Fibroblast of villous mesenchyme (primary cell): ENCODE measurements around the gene PRSS38. TPM values are rescaled to one million over a fixed set of nuclear protein-coding genes. Genes with fewer than 3 reads are reported as not detected.

Experiments
- DNase-seq: peaks from one replicate; pipeline ENCODE4 v3.0.0-alpha.2; 2010; ENCODE audit warnings: low read depth
- H3K4me3 ChIP-seq: 2 replicates; pipeline ENCODE4 v1.5.1; 2011; ENCODE audit warnings: low read depth, mild to moderate bottlenecking, low read length
- CTCF ChIP-seq: IDR thresholded peaks from 2 replicates; pipeline ENCODE4 v1.5.1; 2012; ENCODE audit warnings: low read depth, mild to moderate bottlenecking, low read length; ENCODE audit not compliant: insufficient read depth
- total RNA-seq: library from RNA; depleted of rRNA; stranded (reverse); fragments of >200 nt; gene quantifications from 2 replicates; pipeline ENCODE4 v1.2.3, GENCODE V29; 2012

The PRSS38 gene
- total RNA-seq, 1 donor, result not detected

- no peak overlapping the region for H3K4me3 ChIP-seq
- no peak for DNase-seq
- no peak for TF ChIP-seq CTCF
Measured at GRCh38 chr1:227785094-227785804, 30.2 kb upstream of the PRSS38 start.

DNA sequence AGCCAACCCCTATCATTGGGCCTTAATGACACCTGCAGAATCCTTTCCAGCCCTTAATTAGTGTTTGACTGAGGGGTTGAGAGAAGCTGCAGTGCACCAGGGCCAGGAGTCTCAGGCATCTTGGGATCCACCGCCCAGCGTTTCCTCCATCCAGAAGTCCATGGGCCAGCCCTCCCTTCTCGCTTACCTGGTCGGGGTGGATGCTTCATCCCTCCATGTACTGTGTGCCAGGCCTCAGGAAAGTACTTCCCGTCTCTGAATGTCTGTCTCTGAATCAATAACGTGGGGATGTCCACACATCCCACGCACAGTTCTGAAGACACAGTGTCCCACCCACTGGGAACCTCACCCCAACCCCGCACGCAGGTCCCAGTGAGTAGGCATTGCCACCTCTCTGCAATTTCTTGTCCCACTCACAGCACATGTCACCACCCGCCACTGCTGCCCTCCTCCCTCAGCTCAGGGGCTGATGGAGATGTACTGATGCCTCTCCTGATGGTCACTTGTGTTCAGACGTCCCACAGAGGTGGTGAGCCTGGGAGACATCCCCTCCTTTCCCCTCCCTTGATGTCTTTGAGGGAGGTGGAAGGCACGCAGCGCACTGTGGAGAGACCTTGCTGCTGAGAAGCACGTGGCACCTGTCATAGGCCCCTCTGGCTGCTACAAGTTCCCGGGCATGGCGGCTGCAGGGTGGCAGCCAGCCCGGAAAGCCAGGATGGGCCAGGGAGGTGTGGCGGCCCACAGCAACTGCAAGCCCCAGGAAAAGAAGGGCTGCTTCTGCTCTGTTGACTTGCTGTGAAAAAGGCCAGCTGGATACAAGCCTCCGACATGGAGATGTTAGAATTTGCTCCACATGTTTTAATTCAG, 29.4 kb upstream of the PRSS38 start:
- DNase-seq, result no peak
- TF ChIP-seq CTCF, result no peak

GRCh38 chr1:227786673-227787512, 28.6 kb upstream of the PRSS38 start:
- no peak for DNase-seq
- no peak for TF ChIP-seq CTCF
- peak overlapping the region; percentile 71 for H3K4me3 ChIP-seq

More for the DNA sequence above, 29.4 kb upstream of the PRSS38 start:
- H3K4me3 ChIP-seq, result no peak overlapping the region

GRCh38 chr1:227787513-227788270, 27.8 kb upstream of the PRSS38 start:
- peak; percentile 94 for DNase-seq
- peak overlapping the region; percentile 71 for H3K4me3 ChIP-seq
- no peak for TF ChIP-seq CTCF

GRCh38 chr1:227788271-227789083, 27.0 kb upstream of the PRSS38 start:
- no peak for DNase-seq
- no peak for TF ChIP-seq CTCF
- peak overlapping the region; percentile 71 for H3K4me3 ChIP-seq
